HEK293 (cell line): ENCODE data around the gene PTPN20.

ENCODE experiments used
- KLF10 ChIP-seq: fragments of 450-650 bp; IDR thresholded peaks from 2 replicates; pipeline ENCODE4 v1.5.1; 2018; ENCODE audit warnings: missing biosample characterization, mild to moderate bottlenecking, missing genetic modification characterization
- KLF8 ChIP-seq: fragments of 450-650 bp; formaldehyde crosslinking; IDR thresholded peaks from 2 replicates; pipeline ENCODE4 v1.5.1; 2016; ENCODE audit warnings: missing biosample characterization, missing genetic modification characterization
- REPIN1 ChIP-seq: fragments of 450-650 bp; formaldehyde crosslinking; IDR thresholded peaks from 2 replicates; pipeline ENCODE4 v1.5.1; 2017; ENCODE audit warnings: missing biosample characterization, missing genetic modification characterization, low read depth
- ZBTB20 ChIP-seq: fragments of 450-650 bp; formaldehyde crosslinking; IDR thresholded peaks from 2 replicates; pipeline ENCODE4 v1.5.1; 2016; ENCODE audit warnings: missing biosample characterization, missing genetic modification characterization
- ZBTB21 ChIP-seq: fragments of 450-650 bp; formaldehyde crosslinking; IDR thresholded peaks from 2 replicates; pipeline ENCODE4 v1.5.1; 2017; ENCODE audit warnings: missing biosample characterization, missing genetic modification characterization
- ZBTB48 ChIP-seq: fragments of 450-650 bp; formaldehyde crosslinking; IDR thresholded peaks from 2 replicates; pipeline ENCODE4 v1.5.1; 2016; ENCODE audit warnings: missing biosample characterization, missing genetic modification characterization
- ZNF221 ChIP-seq: fragments of 450-650 bp; formaldehyde crosslinking; IDR thresholded peaks from 2 replicates; pipeline ENCODE4 v1.5.1; 2017; ENCODE audit warnings: missing biosample characterization, missing genetic modification characterization, borderline replicate concordance
- ZNF350 ChIP-seq: fragments of 450-650 bp; formaldehyde crosslinking; IDR thresholded peaks from 2 replicates; pipeline ENCODE4 v1.5.0; 2017; ENCODE audit warnings: missing biosample characterization, mild to moderate bottlenecking, missing genetic modification characterization
- ZNF596 ChIP-seq: fragments of 450-650 bp; IDR thresholded peaks from 2 replicates; pipeline ENCODE4 v1.5.0; 2018; ENCODE audit warnings: missing biosample characterization, mild to moderate bottlenecking, missing genetic modification characterization, moderate library complexity
- ZSCAN16 ChIP-seq: fragments of 450-650 bp; formaldehyde crosslinking; IDR thresholded peaks from 2 replicates; pipeline ENCODE4 v1.5.1; 2016; ENCODE audit warnings: missing biosample characterization, missing genetic modification characterization
- TF ChIP-seq, protein P1 (sequence below): fragments of 450-650 bp; formaldehyde crosslinking; IDR thresholded peaks from 2 replicates; pipeline ENCODE4 v1.5.1; 2016; ENCODE audit warnings: missing biosample characterization, missing genetic modification characterization
- TF ChIP-seq, protein P2 (sequence below): IDR thresholded peaks from 2 replicates; pipeline ENCODE4 v1.6.1; 2011; ENCODE audit warnings: mild to moderate bottlenecking, low read depth, low read length, borderline replicate concordance
- TF ChIP-seq, protein P3 (sequence below): fragments of 450-650 bp; formaldehyde crosslinking; IDR thresholded peaks from 2 replicates; pipeline ENCODE4 v1.5.1; 2016; ENCODE audit warnings: missing biosample characterization, missing genetic modification characterization
- TF ChIP-seq, protein P4 (sequence below): fragments of 450-650 bp; formaldehyde crosslinking; IDR thresholded peaks from 2 replicates; pipeline ENCODE4; 2016; ENCODE audit warnings: missing biosample characterization, missing genetic modification characterization

DNA sequence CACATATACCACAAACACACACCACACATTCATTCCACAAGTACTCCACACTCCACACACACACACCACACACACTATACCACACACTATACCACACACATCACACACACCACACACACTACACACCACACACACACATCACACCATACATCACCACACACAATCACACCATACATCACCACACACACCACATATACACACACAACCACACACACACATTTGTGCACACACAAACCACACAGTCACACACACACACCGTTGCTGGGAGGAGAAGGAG lies 112.8 kb downstream of the PTPN20 start:
- TF ChIP-seq ZNF221 (tag by site-specific recombination) (no peak), ZBTB20 (tag by site-specific recombination) (no peak), ZBTB48 (tag by site-specific recombination) (no peak), ZNF596 (tag by site-specific recombination) (no peak), REPIN1 (tag by site-specific recombination) (no peak), ZBTB21 (no peak), KLF8 (no peak), ZNF350 (no peak), ZSCAN16 (no peak), KLF10 (no peak)
- TF ChIP-seq, protein P1, sequence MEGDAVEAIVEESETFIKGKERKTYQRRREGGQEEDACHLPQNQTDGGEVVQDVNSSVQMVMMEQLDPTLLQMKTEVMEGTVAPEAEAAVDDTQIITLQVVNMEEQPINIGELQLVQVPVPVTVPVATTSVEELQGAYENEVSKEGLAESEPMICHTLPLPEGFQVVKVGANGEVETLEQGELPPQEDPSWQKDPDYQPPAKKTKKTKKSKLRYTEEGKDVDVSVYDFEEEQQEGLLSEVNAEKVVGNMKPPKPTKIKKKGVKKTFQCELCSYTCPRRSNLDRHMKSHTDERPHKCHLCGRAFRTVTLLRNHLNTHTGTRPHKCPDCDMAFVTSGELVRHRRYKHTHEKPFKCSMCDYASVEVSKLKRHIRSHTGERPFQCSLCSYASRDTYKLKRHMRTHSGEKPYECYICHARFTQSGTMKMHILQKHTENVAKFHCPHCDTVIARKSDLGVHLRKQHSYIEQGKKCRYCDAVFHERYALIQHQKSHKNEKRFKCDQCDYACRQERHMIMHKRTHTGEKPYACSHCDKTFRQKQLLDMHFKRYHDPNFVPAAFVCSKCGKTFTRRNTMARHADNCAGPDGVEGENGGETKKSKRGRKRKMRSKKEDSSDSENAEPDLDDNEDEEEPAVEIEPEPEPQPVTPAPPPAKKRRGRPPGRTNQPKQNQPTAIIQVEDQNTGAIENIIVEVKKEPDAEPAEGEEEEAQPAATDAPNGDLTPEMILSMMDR (tag by site-specific recombination) = no peak
- TF ChIP-seq, protein P2, sequence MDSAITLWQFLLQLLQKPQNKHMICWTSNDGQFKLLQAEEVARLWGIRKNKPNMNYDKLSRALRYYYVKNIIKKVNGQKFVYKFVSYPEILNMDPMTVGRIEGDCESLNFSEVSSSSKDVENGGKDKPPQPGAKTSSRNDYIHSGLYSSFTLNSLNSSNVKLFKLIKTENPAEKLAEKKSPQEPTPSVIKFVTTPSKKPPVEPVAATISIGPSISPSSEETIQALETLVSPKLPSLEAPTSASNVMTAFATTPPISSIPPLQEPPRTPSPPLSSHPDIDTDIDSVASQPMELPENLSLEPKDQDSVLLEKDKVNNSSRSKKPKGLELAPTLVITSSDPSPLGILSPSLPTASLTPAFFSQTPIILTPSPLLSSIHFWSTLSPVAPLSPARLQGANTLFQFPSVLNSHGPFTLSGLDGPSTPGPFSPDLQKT = no peak
- TF ChIP-seq, protein P3, sequence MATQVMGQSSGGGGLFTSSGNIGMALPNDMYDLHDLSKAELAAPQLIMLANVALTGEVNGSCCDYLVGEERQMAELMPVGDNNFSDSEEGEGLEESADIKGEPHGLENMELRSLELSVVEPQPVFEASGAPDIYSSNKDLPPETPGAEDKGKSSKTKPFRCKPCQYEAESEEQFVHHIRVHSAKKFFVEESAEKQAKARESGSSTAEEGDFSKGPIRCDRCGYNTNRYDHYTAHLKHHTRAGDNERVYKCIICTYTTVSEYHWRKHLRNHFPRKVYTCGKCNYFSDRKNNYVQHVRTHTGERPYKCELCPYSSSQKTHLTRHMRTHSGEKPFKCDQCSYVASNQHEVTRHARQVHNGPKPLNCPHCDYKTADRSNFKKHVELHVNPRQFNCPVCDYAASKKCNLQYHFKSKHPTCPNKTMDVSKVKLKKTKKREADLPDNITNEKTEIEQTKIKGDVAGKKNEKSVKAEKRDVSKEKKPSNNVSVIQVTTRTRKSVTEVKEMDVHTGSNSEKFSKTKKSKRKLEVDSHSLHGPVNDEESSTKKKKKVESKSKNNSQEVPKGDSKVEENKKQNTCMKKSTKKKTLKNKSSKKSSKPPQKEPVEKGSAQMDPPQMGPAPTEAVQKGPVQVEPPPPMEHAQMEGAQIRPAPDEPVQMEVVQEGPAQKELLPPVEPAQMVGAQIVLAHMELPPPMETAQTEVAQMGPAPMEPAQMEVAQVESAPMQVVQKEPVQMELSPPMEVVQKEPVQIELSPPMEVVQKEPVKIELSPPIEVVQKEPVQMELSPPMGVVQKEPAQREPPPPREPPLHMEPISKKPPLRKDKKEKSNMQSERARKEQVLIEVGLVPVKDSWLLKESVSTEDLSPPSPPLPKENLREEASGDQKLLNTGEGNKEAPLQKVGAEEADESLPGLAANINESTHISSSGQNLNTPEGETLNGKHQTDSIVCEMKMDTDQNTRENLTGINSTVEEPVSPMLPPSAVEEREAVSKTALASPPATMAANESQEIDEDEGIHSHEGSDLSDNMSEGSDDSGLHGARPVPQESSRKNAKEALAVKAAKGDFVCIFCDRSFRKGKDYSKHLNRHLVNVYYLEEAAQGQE (tag by site-specific recombination) = no peak
- TF ChIP-seq, protein P4, sequence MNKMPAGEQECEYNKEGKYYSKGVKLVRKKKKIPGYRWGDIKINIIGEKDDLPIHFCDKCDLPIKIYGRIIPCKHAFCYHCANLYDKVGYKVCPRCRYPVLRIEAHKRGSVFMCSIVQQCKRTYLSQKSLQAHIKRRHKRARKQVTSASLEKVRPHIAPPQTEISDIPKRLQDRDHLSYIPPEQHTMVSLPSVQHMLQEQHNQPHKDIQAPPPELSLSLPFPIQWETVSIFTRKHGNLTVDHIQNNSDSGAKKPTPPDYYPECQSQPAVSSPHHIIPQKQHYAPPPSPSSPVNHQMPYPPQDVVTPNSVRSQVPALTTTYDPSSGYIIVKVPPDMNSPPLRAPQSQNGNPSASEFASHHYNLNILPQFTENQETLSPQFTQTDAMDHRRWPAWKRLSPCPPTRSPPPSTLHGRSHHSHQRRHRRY (tag by site-specific recombination) = no peak
